ENCODE measurements around the gene ALK.

The ALK gene

GRCh38 chr2:29518646-29519337 is 402.6 kb downstream of the ALK start:
- Histone ChIP-seq H3K4ac (ENCODE audit: low read length) (no peak overlapping the region), H2AFZ (ENCODE audit: low read length) (no peak overlapping the region), H3K23ac (ENCODE audit: low read depth, low read length, poor library complexity) (no peak overlapping the region), H3K79me1 (ENCODE audit: low read depth, low read length) (no peaks in the 10 kb centered on the region), H2BK120ac (ENCODE audit: low read depth, low read length) (no peak overlapping the region), H3K27ac (replicated peaks; ENCODE audit: low read length) (no peak overlapping the region), H2AK5ac (ENCODE audit: low read depth, low read length) (no peak overlapping the region), H3K4me1 (ENCODE audit: control insufficient read depth in 2 of 2, insufficient read depth in 1 of 2, low read depth in 1 of 2, low read length in 2 of 2) (no peaks in the 10 kb centered on the region), H2BK5ac (ENCODE audit: low read length) (no peak overlapping the region), H3K14ac (ENCODE audit: low read length) (no peak overlapping the region), H3K4me3 (ENCODE audit: low read length in 2 of 2) (no peak overlapping the region), H3K9me3 (replicated peaks in 1 of 2; ENCODE audit: control insufficient read depth in 2 of 2, insufficient read depth in 1 of 2, low read depth in 1 of 2, low read length in 2 of 2) (no peaks in the 10 kb centered on the region), H4K8ac (ENCODE audit: low read depth, low read length) (no peak overlapping the region), H3K36me3 (replicated peaks in 1 of 2; ENCODE audit: control insufficient read depth in 2 of 2, insufficient read depth in 2 of 2, low read length in 2 of 2) (no peaks in the 10 kb centered on the region), H4K91ac (ENCODE audit: low read depth, low read length, poor library complexity) (no peak overlapping the region), H2BK15ac (ENCODE audit: low read length) (no peak overlapping the region), H3K4me2 (ENCODE audit: insufficient read depth, low read length, poor library complexity, severe bottlenecking) (no peak overlapping the region), H2BK12ac (ENCODE audit: low read length) (no peak overlapping the region), H3K27me3 (ENCODE audit: control insufficient read depth in 3 of 3, insufficient read depth in 3 of 3, low read depth in 1 of 3, low read length in 3 of 3) (no peaks in the 10 kb centered on the region), H3K9ac (ENCODE audit: low read depth, low read length, poor library complexity) (no peak overlapping the region), H3K18ac (ENCODE audit: low read length) (no peak overlapping the region)
- WGBS, 2 donors (ENCODE audit: extremely low coverage in 2 of 2, insufficient read length in 2 of 2, insufficient replicate concordance in 1 of 2), result no CpG with 5 or more reads among the region's 1 CpG
- DNase-seq (ENCODE audit: low spot score), result no peak

- no peak overlapping the region for H2AFZ ChIP-seq (ENCODE audit: low read length)
- H3K4me3 ChIP-seq (ENCODE audit: low read length in 2 of 2), result no peak overlapping the region
- H2BK12ac ChIP-seq (ENCODE audit: low read length), result no peak overlapping the region
- no CpG with 5 or more reads among the region's 2 CpGs for WGBS, 2 donors (ENCODE audit: extremely low coverage in 2 of 2, insufficient read length in 2 of 2, insufficient replicate concordance in 1 of 2)
- no peak overlapping the region for H2BK5ac ChIP-seq (ENCODE audit: low read length)
- no peak overlapping the region for H2AK5ac ChIP-seq (ENCODE audit: low read depth, low read length)
- no peaks in the 10 kb centered on the region for H3K27me3 ChIP-seq (ENCODE audit: control insufficient read depth in 3 of 3, insufficient read depth in 3 of 3, low read depth in 1 of 3, low read length in 3 of 3)
- H3K4me2 ChIP-seq (ENCODE audit: insufficient read depth, low read length, poor library complexity, severe bottlenecking), result no peak overlapping the region
- H3K14ac ChIP-seq (ENCODE audit: low read length), result no peak overlapping the region
- DNase-seq (ENCODE audit: low spot score), result no peak
- H3K23ac ChIP-seq (ENCODE audit: low read depth, low read length, poor library complexity), result no peak overlapping the region
- H3K9ac ChIP-seq (ENCODE audit: low read depth, low read length, poor library complexity), result no peak overlapping the region
- no peak overlapping the region for H3K4ac ChIP-seq (ENCODE audit: low read length)
- no peaks in the 10 kb centered on the region for H3K36me3 ChIP-seq (replicated peaks in 1 of 2; ENCODE audit: control insufficient read depth in 2 of 2, insufficient read depth in 2 of 2, low read length in 2 of 2)
- no peak overlapping the region for H3K18ac ChIP-seq (ENCODE audit: low read length)
- H4K91ac ChIP-seq (ENCODE audit: low read depth, low read length, poor library complexity), result no peak overlapping the region
- no peaks in the 10 kb centered on the region for H3K79me1 ChIP-seq (ENCODE audit: low read depth, low read length)
- H2BK120ac ChIP-seq (ENCODE audit: low read depth, low read length), result no peak overlapping the region
- H3K9me3 ChIP-seq (replicated peaks in 1 of 2; ENCODE audit: control insufficient read depth in 2 of 2, insufficient read depth in 1 of 2, low read depth in 1 of 2, low read length in 2 of 2), result no peaks in the 10 kb centered on the region
- no peak overlapping the region for H2BK15ac ChIP-seq (ENCODE audit: low read length)
- H3K27ac ChIP-seq (replicated peaks; ENCODE audit: low read length), result no peak overlapping the region
- H4K8ac ChIP-seq (ENCODE audit: low read depth, low read length), result no peak overlapping the region
- H3K4me1 ChIP-seq (ENCODE audit: control insufficient read depth in 2 of 2, insufficient read depth in 1 of 2, low read depth in 1 of 2, low read length in 2 of 2), result no peaks in the 10 kb centered on the region
Measured at GRCh38 chr2:29518010-29518409, 403.4 kb downstream of the ALK start.

- Histone ChIP-seq H2BK12ac (ENCODE audit: low read length) (no peak overlapping the region), H3K4me2 (ENCODE audit: insufficient read depth, low read length, poor library complexity, severe bottlenecking) (no peak overlapping the region), H2AK5ac (ENCODE audit: low read depth, low read length) (no peak overlapping the region), H3K23ac (ENCODE audit: low read depth, low read length, poor library complexity) (no peak overlapping the region), H4K91ac (ENCODE audit: low read depth, low read length, poor library complexity) (no peak overlapping the region), H3K9me3 (replicated peaks in 1 of 2; ENCODE audit: control insufficient read depth in 2 of 2, insufficient read depth in 1 of 2, low read depth in 1 of 2, low read length in 2 of 2) (no peaks in the 10 kb centered on the region), H3K36me3 (replicated peaks in 1 of 2; ENCODE audit: control insufficient read depth in 2 of 2, insufficient read depth in 2 of 2, low read length in 2 of 2) (no peaks in the 10 kb centered on the region), H4K8ac (ENCODE audit: low read depth, low read length) (no peak overlapping the region), H3K14ac (ENCODE audit: low read length) (no peak overlapping the region), H3K18ac (ENCODE audit: low read length) (no peak overlapping the region), H3K9ac (ENCODE audit: low read depth, low read length, poor library complexity) (no peak overlapping the region), H2BK5ac (ENCODE audit: low read length) (no peak overlapping the region), H2AFZ (ENCODE audit: low read length) (no peak overlapping the region), H3K79me1 (ENCODE audit: low read depth, low read length) (no peaks in the 10 kb centered on the region), H3K4me3 (ENCODE audit: low read length in 2 of 2) (no peak overlapping the region), H2BK120ac (ENCODE audit: low read depth, low read length) (no peak overlapping the region), H2BK15ac (ENCODE audit: low read length) (no peak overlapping the region), H3K27me3 (ENCODE audit: control insufficient read depth in 3 of 3, insufficient read depth in 3 of 3, low read depth in 1 of 3, low read length in 3 of 3) (no peaks in the 10 kb centered on the region), H3K27ac (replicated peaks; ENCODE audit: low read length) (no peak overlapping the region), H3K4me1 (ENCODE audit: control insufficient read depth in 2 of 2, insufficient read depth in 1 of 2, low read depth in 1 of 2, low read length in 2 of 2) (no peaks in the 10 kb centered on the region), H3K4ac (ENCODE audit: low read length) (no peak overlapping the region)
- no CpG with 5 or more reads among the region's 2 CpGs for WGBS, 2 donors (ENCODE audit: extremely low coverage in 2 of 2, insufficient read length in 2 of 2, insufficient replicate concordance in 1 of 2)
- DNase-seq (ENCODE audit: low spot score), result no peak
Measured at GRCh38 chr2:29517413-29517812, 404.0 kb downstream of the ALK start.

- Histone ChIP-seq H3K4ac (ENCODE audit: low read length) (no peak overlapping the region), H3K4me3 (ENCODE audit: low read length in 2 of 2) (no peak overlapping the region), H3K27me3 (ENCODE audit: control insufficient read depth in 3 of 3, insufficient read depth in 3 of 3, low read depth in 1 of 3, low read length in 3 of 3) (no peaks in the 10 kb centered on the region), H2BK12ac (ENCODE audit: low read length) (no peak overlapping the region), H4K91ac (ENCODE audit: low read depth, low read length, poor library complexity) (no peak overlapping the region), H2AFZ (ENCODE audit: low read length) (no peak overlapping the region), H2BK120ac (ENCODE audit: low read depth, low read length) (no peak overlapping the region), H3K9ac (ENCODE audit: low read depth, low read length, poor library complexity) (no peak overlapping the region), H3K36me3 (replicated peaks in 1 of 2; ENCODE audit: control insufficient read depth in 2 of 2, insufficient read depth in 2 of 2, low read length in 2 of 2) (no peaks in the 10 kb centered on the region), H3K23ac (ENCODE audit: low read depth, low read length, poor library complexity) (no peak overlapping the region), H3K14ac (ENCODE audit: low read length) (no peak overlapping the region), H3K4me2 (ENCODE audit: insufficient read depth, low read length, poor library complexity, severe bottlenecking) (no peak overlapping the region), H4K8ac (ENCODE audit: low read depth, low read length) (no peak overlapping the region), H3K9me3 (replicated peaks in 1 of 2; ENCODE audit: control insufficient read depth in 2 of 2, insufficient read depth in 1 of 2, low read depth in 1 of 2, low read length in 2 of 2) (no peaks in the 10 kb centered on the region), H2AK5ac (ENCODE audit: low read depth, low read length) (no peak overlapping the region), H3K79me1 (ENCODE audit: low read depth, low read length) (no peaks in the 10 kb centered on the region), H3K4me1 (ENCODE audit: control insufficient read depth in 2 of 2, insufficient read depth in 1 of 2, low read depth in 1 of 2, low read length in 2 of 2) (no peaks in the 10 kb centered on the region), H2BK5ac (ENCODE audit: low read length) (no peak overlapping the region), H3K27ac (replicated peaks; ENCODE audit: low read length) (no peak overlapping the region), H3K18ac (ENCODE audit: low read length) (no peak overlapping the region), H2BK15ac (ENCODE audit: low read length) (no peak overlapping the region)
- DNase-seq (ENCODE audit: low spot score), result no peak
- WGBS, 2 donors (ENCODE audit: extremely low coverage in 2 of 2, insufficient read length in 2 of 2, insufficient replicate concordance in 1 of 2), result no CpG with 5 or more reads among the region's 2 CpGs
Measured at GRCh38 chr2:29516767-29517166, 404.6 kb downstream of the ALK start.

Data from neuronal stem cell (in vitro differentiated cells).